HepG2 (cell line): ENCODE results near the gene UBE2J1. TPM values are rescaled to one million over a fixed set of nuclear protein-coding genes. Genes with fewer than 3 reads are reported as not detected.

Experiments used
- ATAC-seq: fragments of 200-7000 bp; cut with Tn5 transposase; 3 replicates; pipeline ENCODE4 v1.9.1; 2020; ENCODE audit warnings: mild to moderate bottlenecking, moderate library complexity
- BruUV-seq: library from RNA; stranded (reverse); fragments of 400-500 nt; replicated peaks from 2 replicates; lab custom pipeline; 2021; lab: Mats Ljungman, UMichigan
- CTCF ChIA-PET: fragments of 300-600 bp; formaldehyde crosslinking; extraction: SDS; loops from one replicate; lab custom pipeline; 2021; ENCODE audit warnings: low total read pairs, inconsistent platforms, low intra/inter-chr PET ratio; lab: Yijun Ruan, JAX
- POLR2A ChIA-PET: fragments of 350-600 bp; sonication (Branson Sonifier 250); formaldehyde crosslinking; loops from one replicate; lab custom pipeline; 2020; ENCODE audit warnings: antibody characterized with exemption, inconsistent platforms; lab: Yijun Ruan, JAX
- DNase-seq: peaks from one replicate; pipeline ENCODE4 v3.0.0-alpha.2; 2015; ENCODE audit warnings: low spot score
- FAIRE-seq: peaks from 3 replicates; lab custom pipeline; 2011; peaks lifted over from hg19 to GRCh38; lab: Jason Lieb, UNC
- H2AFZ ChIP-seq: one replicate; pipeline ENCODE4 v1.6.1; 2011; ENCODE audit warnings: low read length, inconsistent platforms
- H3K27ac ChIP-seq: fragments of 300-600 bp; 3 replicates; pipeline ENCODE4 v1.8.0; 2011; ENCODE audit warnings: mixed run types, mild to moderate bottlenecking, mixed read lengths, low read length, inconsistent platforms; ENCODE audit not compliant: insufficient read depth; ENCODE audit errors: extremely low read length
- H3K27me3 ChIP-seq, 2 experiments: fragments of 200-600 bp in 1 of 2; 2 replicates in 1 of 2; 3 replicates in 1 of 2; pipeline versions ENCODE4 v1.6.0 to v1.8.0; 2011; ENCODE audit warnings: low read length in 2 of 2, mild to moderate bottlenecking in 2 of 2, moderate library complexity in 2 of 2, inconsistent platforms in 1 of 2; ENCODE audit not compliant: insufficient read depth in 2 of 2, control insufficient read depth in 1 of 2
- H3K36me3 ChIP-seq, 2 experiments: fragments of 200-600 bp in 1 of 2; replicated peaks in 1 of 2; 2 replicates in 1 of 2; 3 replicates in 1 of 2; pipeline versions ENCODE4 v1.5.1 to v1.8.0; 2011; ENCODE audit warnings: low read length in 2 of 2, inconsistent platforms in 1 of 2; ENCODE audit not compliant: insufficient read depth in 2 of 2, control insufficient read depth in 1 of 2
- H3K4me1 ChIP-seq: 2 replicates; pipeline ENCODE4 v1.5.1; 2012; ENCODE audit warnings: low read length, inconsistent platforms; ENCODE audit not compliant: insufficient read depth
- H3K4me2 ChIP-seq: 2 replicates; pipeline ENCODE4 v1.6.0; 2011; ENCODE audit warnings: low read depth, low read length, inconsistent platforms
- H3K4me3 ChIP-seq, 3 experiments: fragments of 200-600 bp in 1 of 3; sonication (generic), shearing (Covaris generic) in 1 of 3; replicated peaks in 1 of 3; 2 replicates each; pipeline ENCODE4 v1.5.1; 2011 to 2016; ENCODE audit warnings: low read length in 3 of 3, inconsistent platforms in 2 of 3, low read depth in 2 of 3, mild to moderate bottlenecking in 2 of 3, control low read depth in 1 of 3, mixed read lengths in 1 of 3; ENCODE audit not compliant: insufficient read depth in 1 of 3
- H3K79me2 ChIP-seq: one replicate; pipeline ENCODE4 v1.6.1; 2011; ENCODE audit warnings: low read length, inconsistent platforms; ENCODE audit not compliant: insufficient read depth
- H3K9ac ChIP-seq: 2 replicates; pipeline ENCODE4 v1.6.0; 2011; ENCODE audit warnings: mild to moderate bottlenecking, low read depth, low read length, inconsistent platforms; ENCODE audit not compliant: insufficient read depth
- H3K9me3 ChIP-seq: 2 replicates; pipeline ENCODE4 v1.5.1; 2012; ENCODE audit warnings: mild to moderate bottlenecking, low read length
- H4K20me1 ChIP-seq: 2 replicates; pipeline ENCODE4 v1.6.0; 2011; ENCODE audit warnings: inconsistent platforms, mild to moderate bottlenecking, low read length, moderate library complexity; ENCODE audit not compliant: insufficient read depth
- CEBPB ChIP-seq: IDR thresholded peaks from 2 replicates; pipeline ENCODE4 v1.6.1; 2011; ENCODE audit warnings: low read depth, low read length, improper control_type of control experiment, borderline replicate concordance
- CHCHD3 ChIP-seq: sonication (generic); formaldehyde crosslinking; IDR thresholded peaks from 2 replicates; pipeline ENCODE4 v1.8.0; 2022; ENCODE audit warnings: mild to moderate bottlenecking, missing genetic modification reagents, moderate library complexity
- HOXA7 ChIP-seq: sonication (generic); formaldehyde crosslinking; IDR thresholded peaks from 2 replicates; pipeline ENCODE4 v1.8.1; 2022; ENCODE audit warnings: mild to moderate bottlenecking, missing genetic modification reagents, moderate library complexity
- NONO ChIP-seq, 2 experiments: fragments of 450-650 bp in 1 of 2; sonication (generic) in 1 of 2; formaldehyde crosslinking in 1 of 2; IDR thresholded peaks in 1 of 2; conservative IDR thresholded peaks in 1 of 2; 2 replicates each; pipeline versions ENCODE4 v1.6.1 to v1.8.0; 2017 to 2022; ENCODE audit warnings: mild to moderate bottlenecking in 1 of 2, missing genetic modification reagents in 1 of 2, moderate library complexity in 1 of 2
- RFXANK ChIP-seq: IDR thresholded peaks from 2 replicates; pipeline ENCODE4 v1.6.1; 2016
- SAFB2 ChIP-seq: sonication (generic); formaldehyde crosslinking; IDR thresholded peaks from 2 replicates; pipeline ENCODE4 v1.5.1; 2020; ENCODE audit warnings: missing genetic modification reagents, low read depth, mild to moderate bottlenecking, borderline replicate concordance
- SP140L ChIP-seq: sonication (generic); formaldehyde crosslinking; IDR thresholded peaks from 2 replicates; pipeline ENCODE4 v1.4.0; 2020; ENCODE audit warnings: missing genetic modification reagents, borderline replicate concordance
- SYNCRIP ChIP-seq: fragments of 200-400 bp; formaldehyde crosslinking; IDR thresholded peaks from 2 replicates; pipeline ENCODE4 v1.6.1; 2018; ENCODE audit warnings: mild to moderate bottlenecking, low read depth, low read length; ENCODE audit not compliant: insufficient read depth
- THAP9 ChIP-seq: sonication (generic); formaldehyde crosslinking; IDR thresholded peaks from 2 replicates; pipeline ENCODE4; 2020; ENCODE audit warnings: missing genetic modification reagents, mild to moderate bottlenecking, borderline replicate concordance
- ZBTB2 ChIP-seq: sonication (generic); formaldehyde crosslinking; IDR thresholded peaks from 2 replicates; pipeline ENCODE4 v1.8.0; 2022; ENCODE audit warnings: low read depth, missing genetic modification reagents
- ZMAT5 ChIP-seq: sonication (generic); formaldehyde crosslinking; IDR thresholded peaks from 2 replicates; pipeline ENCODE4 v1.5.0; 2020; ENCODE audit warnings: mild to moderate bottlenecking, low read depth, missing genetic modification reagents, borderline replicate concordance
- ZNF737 ChIP-seq: sonication (generic); formaldehyde crosslinking; IDR thresholded peaks from 2 replicates; pipeline ENCODE4 v1.5.0; 2020; ENCODE audit warnings: missing genetic modification reagents, mild to moderate bottlenecking, borderline replicate concordance
- ZSCAN9 ChIP-seq: IDR thresholded peaks from 2 replicates; pipeline ENCODE4 v1.6.1; 2016; ENCODE audit warnings: borderline replicate concordance
- WGBS: methylation state at CpG from one replicate; pipeline ENCODE4 v1.1.6; 2017; ENCODE audit warnings: low lambda C conversion rate; 5-methylcytosine and 5-hydroxymethylcytosine counted together
- in situ Hi-C: cut with HindIII; loops from 2 replicates; pipeline ENCODE4 v1.10.0; 2017; ENCODE audit warnings: low pct_unique_long_range_greater_than_20kb; ENCODE audit not compliant: extremely low pct_ligation_motif_present
- intact Hi-C: fragments of 100-400 bp; cut with micrococcal nuclease; formaldehyde crosslinking; loops from one replicate; pipeline ENCODE4 v1.10.0; 2022; ENCODE audit not compliant: unreplicated experiment
- polyA plus RNA-seq, 8 experiments: library from polyadenylated mRNA; depleted of rRNA in 3 of 8; stranded (reverse) in 7 of 8; unstranded in 1 of 8; fragments of >200 nt; fragmentation: Illumina TruSeq in 4 of 8; extraction: Trizol in 4 of 8; gene quantifications; 2 replicates each; pipeline versions ENCODE4 v1.2.1 to v1.2.3, GENCODE V29; 2011 to 2016; ENCODE audit warnings: low read depth in 4 of 8, missing spikeins in 1 of 8, mixed read lengths in 1 of 8; ENCODE audit not compliant: insufficient read depth in 1 of 8
- total RNA-seq, 5 experiments: library from RNA; depleted of rRNA; stranded (reverse); fragments of >200 nt; fragmentation: Illumina TruSeq; extraction: Trizol; gene quantifications; 2 replicates each; pipeline ENCODE4 v1.2.3, GENCODE V29; 2016; ENCODE audit warnings: low read depth in 1 of 5

UBE2J1 gene
- total and polyA plus RNA-seq, 2 of the 13 experiments (the other 11 are each of a cell fraction or from before 2014, with no cell fraction given): 19.3 to 24.6 TPM

- TF ChIP-seq NONO (IDR thresholded peaks at IDR 0.05): no peak
- TF ChIP-seq NONO (CRISPR knock-in tag; conservative IDR thresholded peaks at IDR 0.05): no peak
- no peak for TF ChIP-seq ZBTB2 (CRISPR knock-in tag)
- no peak for TF ChIP-seq HOXA7 (CRISPR knock-in tag)
Measured at GRCh38 chr6:89335164-89335563, 17.4 kb downstream of the UBE2J1 start (continued).

GRCh38 chr6:89330910-89331309 is 21.6 kb downstream of the UBE2J1 start:
- in situ Hi-C loops: no loop called here

More at GRCh38 chr6:89330910-89331309, 21.6 kb downstream of the UBE2J1 start:
- ATAC-seq (no peak), DNase-seq (no peak), FAIRE-seq (no peak)
- no TSS peak for BruUV-seq
- Histone ChIP-seq H4K20me1 (no peaks in the 10 kb centered on the region), H3K27me3 (no peaks in the 10 kb centered on the region), H3K36me3 (peaks cover 5 to 25% of the 10 kb centered on the region in 2 experiments), H3K4me2 (no peak overlapping the region), H3K27ac (no peak overlapping the region), H3K9me3 (no peaks in the 10 kb centered on the region), H3K79me2 (no peaks in the 10 kb centered on the region), H2AFZ (no peak overlapping the region), H3K9ac (no peak overlapping the region), H3K4me1 (no peaks in the 10 kb centered on the region), H3K4me3 (no peak overlapping the region)
- intact Hi-C loops: no loop called here
- WGBS: 100% methylated on average over 1 of the region's 1 CpG
- TF ChIP-seq CEBPB (no peak), SAFB2 (CRISPR knock-in tag) (no peak), RFXANK (CRISPR knock-in tag) (no peak), THAP9 (no peak), ZSCAN9 (CRISPR knock-in tag) (no peak), ZNF737 (CRISPR knock-in tag) (no peak), CHCHD3 (CRISPR knock-in tag) (no peak), SP140L (CRISPR knock-in tag) (no peak), SYNCRIP (no peak), ZMAT5 (no peak)
- CTCF ChIA-PET: no interaction called here
- POLR2A ChIA-PET: no interaction called here
